K562 (cell line): ENCODE measurements around the gene SF3A2. TPM values are rescaled to one million over a fixed set of nuclear protein-coding genes. Genes with fewer than 3 reads are reported as not detected.

Source experiments
- MYC ChIP-seq, 2 experiments: fragments of 250-450 bp in 1 of 2; sonication (Bioruptor Pico) in 1 of 2; IDR thresholded peaks; 2 replicates each; pipeline versions ENCODE4 v1.5.1 to v1.6.1; 2012 to 2021; ENCODE audit warnings: low read depth in 2 of 2, borderline replicate concordance in 1 of 2, improper control_type of control experiment in 1 of 2, low read length in 1 of 2, mild to moderate bottlenecking in 1 of 2, moderate library complexity in 1 of 2
- PML ChIP-seq: IDR thresholded peaks from 2 replicates; pipeline ENCODE4 v1.6.1; 2012; ENCODE audit warnings: low read length, inconsistent platforms
- SMAD1 ChIP-seq: fragments of 150-350 bp; IDR thresholded peaks from 2 replicates; pipeline ENCODE4 v1.6.1; 2014; ENCODE audit warnings: low read length, low read depth; ENCODE audit not compliant: partially characterized antibody
- polyA plus RNA-seq, 8 experiments: library from polyadenylated mRNA; depleted of rRNA in 4 of 8; stranded (reverse) in 5 of 8; unstranded in 3 of 8; fragments of >200 nt; fragmentation: Nextera tagmentation in 2 of 8; fragmentation: Illumina TruSeq in 1 of 8; extraction: Ambion mirVana in 2 of 8; extraction: Trizol in 1 of 8; gene quantifications; 2 replicates each; pipeline versions ENCODE4 v1.2.1 to v1.2.3, GENCODE V29; 2011 to 2014; ENCODE audit warnings: inconsistent platforms in 1 of 8, missing spikeins in 1 of 8
- total RNA-seq, 7 experiments: library from RNA; depleted of rRNA in 6 of 7; stranded (reverse); fragments of >200 nt in 6 of 7; fragmentation: Illumina TruSeq in 2 of 7; extraction: Trizol in 2 of 7; gene quantifications; 2 replicates each; pipeline versions ENCODE4 v1.2.1 to v1.2.3, GENCODE V29; 2011 to 2021; ENCODE audit warnings: low replicate concordance in 1 of 7
- TF ChIP-seq, protein P1 (sequence below), 2 experiments: fragments of 450-650 bp; formaldehyde crosslinking in 1 of 2; IDR thresholded peaks; 2 replicates each; pipeline versions ENCODE4 v1.4.0 to v1.6.1; 2014 to 2020; ENCODE audit warnings: mild to moderate bottlenecking in 2 of 2, borderline replicate concordance in 1 of 2, low read depth in 1 of 2
- TF ChIP-seq, protein P2 (sequence below): fragments of 250-450 bp; sonication (Bioruptor Pico); IDR thresholded peaks from 2 replicates; pipeline ENCODE4 v1.9.0; 2021; ENCODE audit warnings: mild to moderate bottlenecking, inconsistent platforms
- TF ChIP-seq, protein P3 (sequence below): fragments of 450-650 bp; formaldehyde crosslinking; conservative IDR thresholded peaks from 2 replicates; pipeline ENCODE4 v1.4.0; 2022; ENCODE audit warnings: mild to moderate bottlenecking, missing genetic modification characterization
- TF ChIP-seq, protein P4 (sequence below), 2 experiments: IDR thresholded peaks; 2 replicates each; pipeline ENCODE4 v1.6.1; 2012; ENCODE audit warnings: improper control_type of control experiment in 2 of 2, low read depth in 2 of 2, low read length in 2 of 2, borderline replicate concordance in 1 of 2

The SF3A2 gene
- total and polyA plus RNA-seq, 9 of the 15 experiments (the other 6 are each of a cell fraction or from before 2014, with no cell fraction given) = 0.17 to 194 (median 22.8) TPM

DNA sequence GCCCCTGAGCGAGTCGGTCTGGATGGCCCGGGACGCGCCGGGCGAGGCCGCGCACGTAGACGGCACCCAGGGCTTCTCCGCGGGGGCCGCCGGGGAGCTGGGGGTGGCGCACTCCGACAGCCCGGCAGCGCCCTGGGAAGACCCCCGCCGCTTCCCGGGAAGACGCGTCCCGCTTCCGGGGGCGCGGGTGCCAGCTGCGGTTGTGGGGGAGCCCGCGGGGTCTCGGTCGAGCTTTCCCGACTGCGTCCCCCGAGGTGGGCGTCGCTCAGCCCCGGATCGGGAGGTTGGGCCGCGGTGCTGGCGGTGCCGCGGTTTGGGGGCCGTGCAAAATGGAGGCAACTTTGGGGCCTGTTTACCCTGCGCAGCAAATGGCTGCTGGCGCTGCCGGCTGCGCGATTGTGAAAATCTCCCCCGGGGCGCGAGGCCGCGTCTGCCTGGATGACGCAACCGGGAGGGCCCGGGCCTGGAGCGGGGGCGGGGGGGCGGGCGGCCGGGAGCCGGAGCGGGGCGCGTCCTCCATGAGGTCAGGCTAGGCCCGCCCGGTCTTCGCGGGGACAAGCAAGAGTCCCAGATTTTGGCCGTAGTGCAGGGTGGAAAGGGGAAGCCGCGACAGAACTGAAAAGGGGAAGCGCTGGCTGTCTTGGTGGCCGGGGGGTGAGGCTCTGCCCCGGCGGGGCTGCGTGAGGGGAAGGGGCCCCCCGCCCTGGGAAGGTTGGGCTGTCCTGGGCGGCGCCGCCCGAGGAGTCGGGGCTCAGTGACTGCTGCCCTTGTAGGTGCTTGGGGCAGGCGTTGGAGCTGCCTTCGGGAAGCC lies 34.0 kb downstream of the SF3A2 start (continued):
- TF ChIP-seq, protein P1, sequence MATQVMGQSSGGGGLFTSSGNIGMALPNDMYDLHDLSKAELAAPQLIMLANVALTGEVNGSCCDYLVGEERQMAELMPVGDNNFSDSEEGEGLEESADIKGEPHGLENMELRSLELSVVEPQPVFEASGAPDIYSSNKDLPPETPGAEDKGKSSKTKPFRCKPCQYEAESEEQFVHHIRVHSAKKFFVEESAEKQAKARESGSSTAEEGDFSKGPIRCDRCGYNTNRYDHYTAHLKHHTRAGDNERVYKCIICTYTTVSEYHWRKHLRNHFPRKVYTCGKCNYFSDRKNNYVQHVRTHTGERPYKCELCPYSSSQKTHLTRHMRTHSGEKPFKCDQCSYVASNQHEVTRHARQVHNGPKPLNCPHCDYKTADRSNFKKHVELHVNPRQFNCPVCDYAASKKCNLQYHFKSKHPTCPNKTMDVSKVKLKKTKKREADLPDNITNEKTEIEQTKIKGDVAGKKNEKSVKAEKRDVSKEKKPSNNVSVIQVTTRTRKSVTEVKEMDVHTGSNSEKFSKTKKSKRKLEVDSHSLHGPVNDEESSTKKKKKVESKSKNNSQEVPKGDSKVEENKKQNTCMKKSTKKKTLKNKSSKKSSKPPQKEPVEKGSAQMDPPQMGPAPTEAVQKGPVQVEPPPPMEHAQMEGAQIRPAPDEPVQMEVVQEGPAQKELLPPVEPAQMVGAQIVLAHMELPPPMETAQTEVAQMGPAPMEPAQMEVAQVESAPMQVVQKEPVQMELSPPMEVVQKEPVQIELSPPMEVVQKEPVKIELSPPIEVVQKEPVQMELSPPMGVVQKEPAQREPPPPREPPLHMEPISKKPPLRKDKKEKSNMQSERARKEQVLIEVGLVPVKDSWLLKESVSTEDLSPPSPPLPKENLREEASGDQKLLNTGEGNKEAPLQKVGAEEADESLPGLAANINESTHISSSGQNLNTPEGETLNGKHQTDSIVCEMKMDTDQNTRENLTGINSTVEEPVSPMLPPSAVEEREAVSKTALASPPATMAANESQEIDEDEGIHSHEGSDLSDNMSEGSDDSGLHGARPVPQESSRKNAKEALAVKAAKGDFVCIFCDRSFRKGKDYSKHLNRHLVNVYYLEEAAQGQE (IDR thresholded peaks at IDR 0.05; ENCODE audit: borderline replicate concordance) = no peak
- TF ChIP-seq, protein P1 (CRISPR knock-in tag; IDR thresholded peaks at IDR 0.05; ENCODE audit: low read depth) = 0 out of 2 replicates have a peak, but pooled peaks have one; percentile 54
- TF ChIP-seq PML (0 out of 2 replicates have a peak, but pooled peaks have one; percentile 33), SMAD1 (no peak), MYC (IDR thresholded peaks at IDR 0.05; ENCODE audit: low read depth, low read length) (peak; percentile 66; the same call in 1 of the 2 replicates), MYC (CRISPR knock-in tag; IDR thresholded peaks at IDR 0.05; ENCODE audit: borderline replicate concordance, low read depth) (no peak)
- TF ChIP-seq, protein P2, sequence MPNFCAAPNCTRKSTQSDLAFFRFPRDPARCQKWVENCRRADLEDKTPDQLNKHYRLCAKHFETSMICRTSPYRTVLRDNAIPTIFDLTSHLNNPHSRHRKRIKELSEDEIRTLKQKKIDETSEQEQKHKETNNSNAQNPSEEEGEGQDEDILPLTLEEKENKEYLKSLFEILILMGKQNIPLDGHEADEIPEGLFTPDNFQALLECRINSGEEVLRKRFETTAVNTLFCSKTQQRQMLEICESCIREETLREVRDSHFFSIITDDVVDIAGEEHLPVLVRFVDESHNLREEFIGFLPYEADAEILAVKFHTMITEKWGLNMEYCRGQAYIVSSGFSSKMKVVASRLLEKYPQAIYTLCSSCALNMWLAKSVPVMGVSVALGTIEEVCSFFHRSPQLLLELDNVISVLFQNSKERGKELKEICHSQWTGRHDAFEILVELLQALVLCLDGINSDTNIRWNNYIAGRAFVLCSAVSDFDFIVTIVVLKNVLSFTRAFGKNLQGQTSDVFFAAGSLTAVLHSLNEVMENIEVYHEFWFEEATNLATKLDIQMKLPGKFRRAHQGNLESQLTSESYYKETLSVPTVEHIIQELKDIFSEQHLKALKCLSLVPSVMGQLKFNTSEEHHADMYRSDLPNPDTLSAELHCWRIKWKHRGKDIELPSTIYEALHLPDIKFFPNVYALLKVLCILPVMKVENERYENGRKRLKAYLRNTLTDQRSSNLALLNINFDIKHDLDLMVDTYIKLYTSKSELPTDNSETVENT (CRISPR knock-in tag) = peak; percentile 33; the same call in 1 of the 2 replicates
- TF ChIP-seq, protein P3, sequence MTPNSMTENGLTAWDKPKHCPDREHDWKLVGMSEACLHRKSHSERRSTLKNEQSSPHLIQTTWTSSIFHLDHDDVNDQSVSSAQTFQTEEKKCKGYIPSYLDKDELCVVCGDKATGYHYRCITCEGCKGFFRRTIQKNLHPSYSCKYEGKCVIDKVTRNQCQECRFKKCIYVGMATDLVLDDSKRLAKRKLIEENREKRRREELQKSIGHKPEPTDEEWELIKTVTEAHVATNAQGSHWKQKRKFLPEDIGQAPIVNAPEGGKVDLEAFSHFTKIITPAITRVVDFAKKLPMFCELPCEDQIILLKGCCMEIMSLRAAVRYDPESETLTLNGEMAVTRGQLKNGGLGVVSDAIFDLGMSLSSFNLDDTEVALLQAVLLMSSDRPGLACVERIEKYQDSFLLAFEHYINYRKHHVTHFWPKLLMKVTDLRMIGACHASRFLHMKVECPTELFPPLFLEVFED (CRISPR knock-in tag) = no peak
- TF ChIP-seq, protein P4, sequence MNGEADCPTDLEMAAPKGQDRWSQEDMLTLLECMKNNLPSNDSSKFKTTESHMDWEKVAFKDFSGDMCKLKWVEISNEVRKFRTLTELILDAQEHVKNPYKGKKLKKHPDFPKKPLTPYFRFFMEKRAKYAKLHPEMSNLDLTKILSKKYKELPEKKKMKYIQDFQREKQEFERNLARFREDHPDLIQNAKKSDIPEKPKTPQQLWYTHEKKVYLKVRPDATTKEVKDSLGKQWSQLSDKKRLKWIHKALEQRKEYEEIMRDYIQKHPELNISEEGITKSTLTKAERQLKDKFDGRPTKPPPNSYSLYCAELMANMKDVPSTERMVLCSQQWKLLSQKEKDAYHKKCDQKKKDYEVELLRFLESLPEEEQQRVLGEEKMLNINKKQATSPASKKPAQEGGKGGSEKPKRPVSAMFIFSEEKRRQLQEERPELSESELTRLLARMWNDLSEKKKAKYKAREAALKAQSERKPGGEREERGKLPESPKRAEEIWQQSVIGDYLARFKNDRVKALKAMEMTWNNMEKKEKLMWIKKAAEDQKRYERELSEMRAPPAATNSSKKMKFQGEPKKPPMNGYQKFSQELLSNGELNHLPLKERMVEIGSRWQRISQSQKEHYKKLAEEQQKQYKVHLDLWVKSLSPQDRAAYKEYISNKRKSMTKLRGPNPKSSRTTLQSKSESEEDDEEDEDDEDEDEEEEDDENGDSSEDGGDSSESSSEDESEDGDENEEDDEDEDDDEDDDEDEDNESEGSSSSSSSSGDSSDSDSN (IDR thresholded peaks at IDR 0.05; ENCODE audit: borderline replicate concordance in 1 of 2, low read depth in 2 of 2, low read length in 2 of 2) = 0 out of 4 replicates have a peak, but pooled peaks have one; percentile 3 to 49
